A549 (cell line): ENCODE measurements around the gene FAF1.

ENCODE experiments used
- CTCF ChIP-seq: fragments of >200 bp; sonication (Bioruptor Twin); formaldehyde crosslinking; IDR thresholded peaks from 3 replicates; pipeline ENCODE4 v1.5.1; 2016
- ZSCAN20 ChIP-seq: fragments of 250-450 bp; sonication (Bioruptor Pico); IDR thresholded peaks from 2 replicates; pipeline ENCODE4 v1.8.0; 2022; ENCODE audit warnings: mild to moderate bottlenecking, moderate library complexity

- TF ChIP-seq CTCF (no peak), ZSCAN20 (CRISPR knock-in tag) (no peak)
Measured at GRCh38 chr1:50720457-50721053, 239.5 kb downstream of the FAF1 start.
